Ramos (cell line): ENCODE results near the gene GFI1B.
"Not testable (repeated sequence)": the region's sequence is repeated elsewhere in the genome, so short reads cannot be mapped to it uniquely, and the experiment has no call there.

Experiments used
- in situ Hi-C: fragments of 300-500 bp; cut with MboI; formaldehyde crosslinking; loops from one replicate; pipeline ENCODE4 v1.14.3; 2022; ENCODE audit warnings: low sequenced_read_pairs; ENCODE audit not compliant: unreplicated experiment

Gene GFI1B

DNA sequence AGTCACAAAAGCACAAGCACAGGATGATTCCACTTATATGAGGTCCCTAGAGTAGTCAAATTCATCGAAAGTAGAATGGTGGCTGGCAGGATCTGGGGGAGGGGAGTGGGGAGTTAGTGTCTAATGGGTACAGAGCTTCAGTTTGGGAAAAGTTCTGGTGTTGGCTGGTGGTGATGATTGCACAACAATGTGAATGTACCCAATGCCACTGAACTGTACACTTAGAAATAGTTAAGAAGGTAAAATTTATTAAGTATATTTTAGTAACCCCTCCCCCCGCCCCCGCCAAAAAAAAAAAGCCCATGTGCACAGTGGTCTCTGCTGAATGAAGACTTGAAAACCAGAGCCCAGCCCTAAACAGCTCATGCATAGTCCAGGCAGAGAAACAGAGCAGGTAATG lies 27.5 kb downstream of the GFI1B start:
- in situ Hi-C loops, result no loop called here

DNA sequence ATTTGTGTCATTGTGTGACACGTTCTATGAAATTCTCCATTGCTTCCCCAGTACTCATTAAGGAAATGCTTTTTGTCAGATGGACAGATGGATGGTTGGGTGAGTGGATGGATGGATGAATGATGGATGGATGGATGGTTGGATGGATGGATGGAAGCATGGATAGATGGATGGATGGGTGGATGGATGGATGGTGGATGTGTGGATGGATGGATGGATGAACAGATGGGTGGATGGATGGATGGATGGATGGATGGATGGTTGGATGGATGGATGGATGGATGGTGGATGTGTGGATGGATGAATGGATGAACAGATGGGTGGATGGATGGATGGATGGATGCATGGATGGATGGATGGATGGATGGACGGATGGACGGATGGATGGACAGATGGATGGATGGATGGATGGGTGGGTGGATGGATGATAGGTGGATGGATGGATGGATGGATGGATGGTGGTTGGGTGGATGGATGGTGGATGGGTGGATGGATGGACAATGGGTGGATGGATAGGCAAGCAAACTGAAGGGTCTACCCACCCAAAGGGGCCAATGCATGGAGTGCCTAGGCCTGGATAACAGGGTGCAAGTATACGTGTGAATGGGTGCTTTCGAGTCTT lies 28.3 kb downstream of the GFI1B start:
- in situ Hi-C loops, result no loop called here

DNA sequence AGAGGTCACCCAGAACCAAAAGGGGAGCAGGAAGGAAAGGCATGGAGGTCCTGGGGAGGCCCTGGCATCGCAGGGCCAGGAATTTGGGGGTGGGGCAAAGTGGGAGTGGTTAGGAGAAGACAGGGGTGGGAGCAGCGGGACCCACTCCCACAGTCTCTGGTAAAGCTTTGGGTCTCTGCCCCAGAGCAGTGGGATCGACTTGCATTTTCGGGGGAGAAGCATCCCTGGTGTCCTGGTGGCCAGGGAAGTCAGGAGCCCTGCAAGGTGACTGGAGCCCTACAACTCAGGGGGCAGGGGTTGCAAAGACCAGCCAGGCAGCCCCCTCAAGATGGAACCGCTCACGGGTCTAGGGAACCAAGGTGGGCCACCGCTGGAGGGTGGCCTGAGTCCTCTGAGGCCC lies 29.9 kb downstream of the GFI1B start:
- in situ Hi-C loops, result no loop called here

DNA sequence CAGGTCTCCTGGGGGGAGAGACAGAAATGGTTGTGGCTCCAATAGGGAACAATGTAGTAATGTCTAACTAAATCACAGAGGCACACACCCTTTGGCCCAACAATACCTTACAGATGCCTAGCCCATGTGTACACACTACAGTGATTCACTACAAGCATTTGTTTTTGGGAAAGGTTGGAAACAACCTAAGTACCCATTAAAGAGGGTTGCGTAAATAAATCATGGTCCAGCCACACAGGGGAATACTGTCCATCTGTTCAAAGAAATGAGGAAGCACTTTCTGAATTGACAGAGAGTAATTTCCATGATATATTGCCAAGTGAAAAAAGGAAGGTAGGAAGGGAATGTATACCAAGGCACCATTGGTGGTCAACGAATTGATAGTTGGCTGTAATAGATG lies 30.3 kb downstream of the GFI1B start:
- in situ Hi-C loops, result no loop called here

DNA sequence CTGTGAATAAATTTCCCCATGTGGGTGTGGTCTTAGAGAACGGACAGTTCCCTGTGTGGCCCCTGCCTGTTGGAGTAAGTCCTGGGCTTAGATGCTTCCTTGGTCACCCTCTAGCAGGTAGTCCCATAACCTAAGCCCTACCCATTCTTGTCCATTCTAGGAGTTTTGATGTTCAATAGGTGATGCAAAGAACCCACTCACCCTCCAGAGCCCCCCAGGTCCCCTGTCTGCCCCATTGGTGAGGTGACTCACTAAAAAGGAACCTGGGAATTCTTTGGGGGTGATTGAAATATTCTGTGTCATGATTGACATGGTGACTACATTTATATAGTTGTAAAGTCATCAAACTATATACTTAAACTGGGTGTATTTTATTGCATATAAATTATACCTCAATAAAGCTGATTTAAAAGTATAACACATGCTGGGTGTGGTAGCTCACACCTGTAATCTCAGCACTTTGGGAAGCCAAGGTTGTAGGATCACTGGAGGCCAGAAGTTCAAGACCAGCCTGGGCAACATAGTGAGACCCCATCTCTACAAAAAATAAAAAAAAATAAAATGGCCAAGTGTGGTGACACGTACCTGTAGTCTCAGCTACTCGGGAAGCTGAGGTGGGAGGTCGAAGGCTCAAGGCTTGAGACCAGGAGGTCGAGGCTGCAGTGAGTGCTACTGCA lies 31.6 kb downstream of the GFI1B start:
- in situ Hi-C loops, result no loop called here

DNA sequence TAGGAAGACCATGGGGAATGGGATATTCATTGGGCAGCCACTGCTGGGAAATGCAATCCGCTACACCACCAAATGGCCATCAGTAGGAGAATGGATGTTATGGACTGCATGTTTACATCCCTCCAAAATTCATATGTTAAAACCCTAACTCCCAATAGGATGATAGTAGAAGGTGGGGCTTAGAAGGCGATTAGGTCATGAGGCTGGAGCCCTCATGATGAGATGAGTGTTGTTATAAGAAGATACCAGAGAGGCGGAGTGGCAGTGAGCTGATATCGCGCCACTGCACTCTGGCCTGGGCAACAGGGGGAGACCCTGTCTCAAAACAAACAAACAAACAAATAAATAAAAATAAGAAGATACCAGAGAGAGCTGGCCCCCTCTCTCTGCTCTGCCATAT lies 36.2 kb downstream of the GFI1B start:
- in situ Hi-C loops, result no loop called here

DNA sequence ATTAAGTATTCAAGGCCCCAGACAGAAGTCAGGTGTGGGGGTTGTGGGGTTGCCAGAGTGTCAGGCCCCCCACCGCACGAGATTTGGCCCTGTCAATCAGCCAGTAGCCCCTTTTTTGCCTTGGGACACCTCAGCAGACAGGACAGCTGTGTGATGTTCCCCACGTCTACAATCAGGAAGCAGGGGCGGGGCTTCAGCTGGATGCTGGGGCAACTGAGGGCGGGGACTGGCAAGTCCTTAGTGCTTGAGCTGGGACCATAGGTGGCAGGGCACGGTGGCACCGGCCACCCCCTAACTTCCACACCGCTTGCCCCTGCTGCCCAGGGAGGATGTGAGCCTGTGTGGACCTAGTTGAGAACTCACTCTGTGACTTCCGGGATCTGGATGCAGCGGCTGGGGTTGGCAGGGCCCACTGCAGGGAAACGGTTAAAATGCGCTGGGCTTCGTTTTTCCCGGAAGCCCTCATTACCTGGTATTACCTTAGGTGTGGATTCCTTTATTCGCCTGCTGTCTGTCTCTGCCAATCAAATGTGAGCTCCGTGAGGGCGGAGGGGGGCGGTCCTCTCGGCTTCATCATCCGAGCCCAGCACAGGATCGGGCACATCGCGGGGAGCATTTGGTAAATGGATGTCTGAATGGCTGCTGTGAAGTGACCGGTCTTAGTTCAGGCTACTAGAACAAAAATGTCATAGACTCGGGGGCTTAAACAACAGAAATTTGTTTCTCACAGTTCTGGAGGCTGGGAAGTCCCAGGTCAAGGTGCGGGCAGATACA lies 44.8 kb downstream of the GFI1B start:
- in situ Hi-C loops, result no loop called here

DNA sequence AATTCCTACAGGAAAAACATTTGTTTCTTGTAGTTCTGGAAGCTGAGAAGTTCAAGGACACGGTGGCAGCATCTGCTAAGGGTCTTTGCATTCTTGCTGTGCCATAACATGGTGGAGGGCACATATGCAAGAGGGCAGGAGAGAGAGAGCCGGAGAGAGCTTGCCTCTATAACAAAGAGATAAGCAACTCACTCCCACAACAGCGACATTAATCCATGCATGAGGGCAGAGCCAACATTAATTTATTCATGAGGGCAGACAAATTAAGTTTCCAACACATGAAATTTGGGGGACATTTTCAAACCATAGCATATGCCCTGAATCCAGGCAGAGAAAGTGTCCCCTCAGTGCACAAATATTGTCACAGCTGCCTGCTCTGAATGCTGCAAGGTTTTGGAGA lies 47.9 kb downstream of the GFI1B start:
- in situ Hi-C loops, result no loop called here

DNA sequence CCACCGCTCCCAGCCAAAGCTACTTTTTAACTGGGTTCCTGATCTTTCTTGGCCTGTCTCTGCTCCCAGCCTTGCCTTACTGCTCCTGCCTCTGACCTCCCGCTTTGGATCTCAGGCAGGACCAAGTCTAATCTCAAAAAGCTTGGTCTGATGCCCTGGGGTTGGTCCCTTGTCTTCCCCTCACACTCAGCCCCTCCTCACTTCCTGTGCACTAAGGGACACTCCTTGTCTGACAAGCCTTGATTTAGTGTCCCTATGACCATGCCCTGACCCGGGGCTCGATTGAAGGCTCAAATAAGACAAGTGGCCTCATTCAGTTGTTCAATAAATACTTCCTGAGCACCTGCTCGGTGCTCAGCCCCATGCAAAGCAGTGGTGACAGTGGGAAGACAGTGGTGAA lies 48.6 kb downstream of the GFI1B start:
- in situ Hi-C loops, result no loop called here

DNA sequence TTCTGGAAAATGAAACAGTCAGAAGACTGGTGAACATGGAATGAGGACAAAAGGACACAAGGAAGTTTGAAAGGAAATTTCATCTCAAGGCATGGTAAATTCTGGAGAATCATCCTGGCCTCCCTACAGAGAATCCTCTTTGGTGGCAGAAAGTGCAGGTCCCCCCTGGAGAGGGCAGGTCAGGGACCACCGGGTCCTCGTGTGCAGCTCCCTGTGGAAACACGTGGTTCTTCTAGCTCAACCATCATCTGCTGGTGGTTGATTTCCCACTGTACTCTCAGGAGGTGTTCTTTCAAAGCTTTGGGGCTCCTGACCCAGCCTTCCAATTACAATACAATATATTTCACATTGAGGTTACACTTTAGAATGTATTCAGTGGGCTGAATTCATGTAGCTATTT lies 49.7 kb downstream of the GFI1B start:
- in situ Hi-C loops, result no loop called here

DNA sequence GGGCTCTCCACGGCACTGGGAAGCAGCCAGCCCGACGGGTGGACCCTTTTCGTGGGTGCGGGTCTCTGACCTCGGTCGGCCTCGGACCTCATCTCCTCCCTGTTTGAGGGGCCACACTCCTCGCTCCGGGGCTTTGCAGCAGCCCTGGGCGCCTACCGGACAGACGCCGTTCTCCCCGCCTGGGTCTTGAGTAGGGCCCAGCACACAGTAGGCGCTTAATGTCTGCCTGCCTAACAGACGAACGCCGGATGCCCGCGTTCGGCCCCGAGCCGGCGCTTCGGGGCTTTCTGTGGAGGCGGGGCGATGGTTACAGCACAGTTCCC lies 51.5 kb downstream of the GFI1B start:
- in situ Hi-C loops, result no loop called here

DNA sequence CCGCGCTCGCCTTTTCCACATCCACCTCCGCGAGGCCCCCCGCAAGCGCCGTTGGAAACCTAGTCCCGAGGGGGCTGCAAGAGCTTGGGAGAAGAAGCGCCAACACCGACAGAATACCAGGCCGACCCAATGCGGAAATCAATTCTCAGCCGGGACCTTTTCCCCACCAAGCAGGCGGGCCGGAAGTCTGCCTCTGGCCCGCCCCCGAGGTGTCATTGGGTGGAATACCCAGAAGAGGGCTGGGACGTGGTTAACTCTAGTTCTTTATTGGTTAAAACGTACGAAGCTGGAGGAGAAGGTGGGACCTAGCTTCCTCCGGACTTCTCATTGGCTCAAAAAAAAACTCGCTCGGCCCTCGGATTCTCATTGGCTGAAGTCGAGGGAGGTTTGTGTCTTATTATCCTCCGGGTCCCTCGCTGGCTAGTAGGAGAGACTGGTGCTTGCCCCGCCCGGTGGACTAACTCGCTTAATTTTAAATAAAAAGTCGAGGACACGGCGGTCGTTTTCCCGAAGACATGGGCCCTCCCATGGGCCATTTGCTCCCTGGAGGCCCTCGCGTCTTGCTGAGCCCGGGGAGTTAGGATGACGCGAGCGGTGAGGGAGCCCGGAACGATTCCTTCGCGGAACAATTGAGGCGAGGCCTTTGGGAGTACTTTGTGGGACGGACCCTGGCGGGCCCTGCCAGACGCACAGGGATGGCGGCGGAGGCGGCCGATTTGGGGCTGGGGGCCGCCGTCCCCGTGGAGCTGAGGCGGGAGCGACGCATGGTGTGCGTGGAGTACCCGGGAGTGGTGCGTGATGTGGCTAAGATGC lies 52.0 kb downstream of the GFI1B start, which contains the start of gene GTF3C5:
GTF3C5 (plus strand) TSS at position 681 of the 813 bp plus-strand sequence; CDS start at position 696, 15 bp downstream.
- in situ Hi-C loops, result no loop called here

DNA sequence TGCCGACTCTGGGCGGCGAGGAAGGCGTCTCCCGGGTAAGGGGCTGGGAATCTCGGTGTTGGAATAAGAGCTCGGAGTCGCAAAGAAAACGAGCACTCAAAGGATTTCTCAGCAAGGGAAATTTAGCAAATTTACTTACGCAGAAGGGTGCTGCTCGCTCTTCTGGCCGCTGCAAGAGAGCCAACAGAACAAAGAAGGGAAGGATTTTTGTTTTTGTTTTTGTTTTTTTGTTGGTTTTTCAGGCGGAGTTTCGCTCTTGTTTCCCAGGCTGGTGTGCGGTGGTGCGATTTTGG lies 52.6 kb downstream of the GFI1B start:
- in situ Hi-C loops, result no loop called here

DNA sequence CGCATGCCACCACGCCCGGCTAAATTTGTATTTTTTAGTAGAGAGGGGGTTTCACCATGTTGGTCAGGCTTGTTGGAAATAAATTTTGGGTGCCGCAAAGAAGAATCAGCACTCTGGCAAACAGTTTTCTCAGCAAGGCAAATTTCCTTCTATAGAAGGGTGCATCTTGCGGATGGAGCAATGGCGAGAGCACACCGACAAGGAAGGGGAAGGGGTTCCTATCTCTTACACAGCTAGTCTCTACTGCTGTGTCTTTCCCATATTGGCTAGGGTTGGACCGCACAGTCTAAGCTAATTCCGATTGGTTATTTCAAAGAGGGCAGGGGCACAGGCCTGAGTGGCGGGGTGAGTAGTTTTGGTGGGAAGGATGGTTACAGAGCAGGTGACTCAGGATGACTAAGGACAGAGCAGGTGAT lies 53.0 kb downstream of the GFI1B start:
- in situ Hi-C loops, result no loop called here

DNA sequence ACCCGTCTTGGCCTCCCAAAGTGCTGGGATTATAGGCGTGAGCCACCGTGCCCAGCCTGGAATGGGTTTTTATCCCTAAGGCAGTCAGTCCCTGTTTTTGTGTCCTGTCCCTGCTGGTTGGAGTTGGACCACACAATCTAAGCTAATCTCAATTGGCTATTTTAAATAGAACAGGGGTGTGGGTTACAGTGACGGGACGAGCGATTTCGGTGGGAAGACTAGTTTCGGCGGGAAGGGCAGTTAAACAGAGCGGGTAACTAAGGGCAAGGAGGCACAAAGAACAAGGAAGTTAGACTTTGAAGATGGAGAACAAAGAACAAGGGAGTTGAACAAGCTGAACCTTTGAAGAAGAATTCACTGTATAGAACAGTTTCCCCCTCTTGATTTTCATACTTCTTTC lies 53.7 kb downstream of the GFI1B start:
- in situ Hi-C loops, result no loop called here

DNA sequence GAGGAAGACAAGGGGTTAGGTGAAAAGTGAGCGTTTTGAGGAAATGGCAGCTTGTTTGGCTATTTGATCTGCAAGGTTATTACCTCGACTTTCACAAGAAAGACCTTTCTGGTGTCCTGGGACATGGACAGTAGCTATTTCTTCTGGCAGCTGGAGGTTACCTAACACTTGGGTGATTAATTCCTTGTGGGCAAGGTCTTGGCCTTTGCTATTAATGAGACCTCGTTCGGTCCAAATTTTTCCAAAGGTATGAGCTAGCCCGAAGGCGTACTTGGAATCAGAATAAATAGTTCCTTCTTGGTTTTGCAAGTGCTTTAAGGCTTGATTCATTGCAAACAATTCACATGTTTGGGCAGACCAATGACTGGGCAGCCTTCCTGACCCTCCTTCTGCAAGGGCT lies 57.2 kb downstream of the GFI1B start:
- in situ Hi-C loops, result no loop called here

DNA sequence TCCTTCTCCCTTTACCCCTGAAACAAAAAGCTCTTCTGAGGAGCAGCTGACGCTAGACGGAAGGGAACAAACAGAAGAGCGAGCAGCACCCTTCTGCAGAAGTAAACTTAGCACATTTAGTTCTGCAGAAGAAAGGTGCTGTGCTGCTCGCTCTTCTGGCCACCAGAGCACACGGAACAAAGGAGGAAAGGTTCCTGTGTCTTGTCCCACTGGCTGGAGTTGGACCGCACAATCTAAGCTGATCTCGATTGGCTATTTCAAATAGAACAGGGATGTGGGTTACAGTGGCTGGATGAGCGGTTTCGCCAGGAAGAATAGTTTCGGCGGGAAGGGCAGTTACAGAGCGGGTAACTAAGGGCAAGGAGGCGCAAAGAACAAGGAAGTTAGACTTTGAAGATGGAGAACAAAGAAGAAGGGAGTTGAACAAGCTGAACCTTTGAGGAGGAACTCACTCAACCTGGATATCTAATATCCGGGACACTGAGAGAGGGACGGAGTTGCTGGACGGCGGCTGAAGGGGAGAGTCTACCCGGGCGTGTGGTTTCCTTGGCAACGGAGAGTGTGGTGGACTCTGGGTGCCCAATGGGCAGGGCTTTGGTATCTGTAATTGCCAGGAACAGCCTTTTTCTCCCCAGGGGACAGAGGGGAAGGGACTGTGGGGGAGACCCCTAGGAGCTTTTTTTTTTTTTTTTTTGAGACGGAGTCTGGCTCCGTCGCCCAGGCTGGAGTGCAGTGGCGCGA lies 59.5 kb downstream of the GFI1B start:
- in situ Hi-C loops, result no loop called here

DNA sequence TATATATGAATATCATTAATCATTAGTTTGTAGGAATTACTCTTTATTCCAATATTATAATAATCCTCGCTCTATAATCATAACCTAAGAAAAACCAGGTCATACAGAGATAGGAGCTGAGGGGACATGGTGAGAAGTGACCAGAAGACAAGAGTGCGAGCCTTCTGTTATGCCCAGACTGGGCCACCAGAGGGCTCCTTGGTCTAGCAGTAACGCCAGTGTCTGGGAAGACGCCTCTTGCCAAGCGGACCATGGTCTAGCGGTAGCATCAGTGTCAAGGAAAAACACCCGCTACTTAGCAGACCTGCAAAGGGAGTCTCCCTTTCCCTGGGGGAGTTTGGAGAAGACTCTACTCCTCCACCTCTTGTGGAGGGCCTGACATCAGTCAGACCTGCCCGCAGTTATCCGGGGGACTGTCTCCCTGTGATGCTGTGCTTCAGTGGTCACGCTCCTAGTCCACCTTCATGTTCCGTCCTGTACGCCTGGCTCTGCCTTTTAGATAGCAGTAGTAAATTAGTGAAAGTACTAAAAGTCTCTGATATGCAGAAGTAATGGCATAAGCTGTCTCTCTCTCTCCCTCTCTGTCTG lies 62.5 kb downstream of the GFI1B start:
- in situ Hi-C loops, result not testable (repeated sequence)
